GM19467 (cell line): ENCODE data around the gene PRORP.
"Not testable (repeated sequence)": the region's sequence is repeated elsewhere in the genome, so short reads cannot be mapped to it uniquely, and the experiment has no call there.

Experiments used
- ATAC-seq: cut with Tn5 transposase; IDR thresholded peaks from one replicate; pipeline ENCODE4 v1.9.1; 2021; ENCODE audit warnings: mild to moderate bottlenecking, moderate library complexity; ENCODE audit not compliant: unreplicated experiment

Gene PRORP

GRCh38 chr14:35121887-35122695 lies at the start of gene PRORP, which contains the start of gene PPP2R3C:
TSS of gene PRORP (plus strand) at chr14:35122552. CDS start at chr14:35123246, 694 bp downstream.
TSS of gene PPP2R3C (minus strand) at chr14:35121990. CDS start at chr14:35121959, 31 bp downstream.
- peak; percentile 76 for ATAC-seq

- no peak for ATAC-seq
These were observed 48.9 kb upstream of the PRORP start for GRCh38 chr14:35073486-35073885.

GRCh38 chr14:35078082-35078481 lies 44.3 kb upstream of the PRORP start:
- ATAC-seq = no peak

GRCh38 chr14:35079742-35080141 lies 42.6 kb upstream of the PRORP start:
- ATAC-seq = no peak

DNA sequence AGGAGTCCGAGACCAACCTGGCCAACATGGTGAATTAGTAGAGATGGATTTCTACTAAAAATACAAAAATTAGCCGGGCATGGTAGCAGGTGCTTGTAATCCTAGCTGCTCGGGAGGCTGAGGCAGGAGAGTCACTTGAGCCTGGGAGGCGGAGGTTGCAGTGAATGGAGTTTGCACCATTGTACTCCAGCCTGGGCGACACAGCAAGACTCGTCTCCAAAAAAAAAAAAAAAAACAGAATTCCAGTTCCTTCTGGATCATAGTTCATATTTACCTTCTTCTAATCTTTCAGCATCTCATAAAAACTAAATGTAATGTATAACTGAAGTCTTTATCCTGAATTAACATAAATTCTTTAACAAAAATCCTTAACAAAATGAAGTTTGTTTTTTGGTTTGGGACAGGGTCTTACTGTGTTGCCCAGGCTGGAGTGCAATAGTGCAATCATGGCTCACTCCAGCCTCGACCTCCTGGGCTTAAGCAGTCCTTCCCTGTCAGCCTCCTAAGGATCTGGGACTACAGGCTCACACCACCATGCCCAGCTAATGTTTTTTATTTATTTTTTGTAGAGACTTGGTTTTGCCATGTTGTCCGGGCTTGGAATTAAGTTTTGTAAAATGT lies 38.7 kb upstream of the PRORP start:
- ATAC-seq = no peak

- ATAC-seq = no peak
These were observed 36.9 kb upstream of the PRORP start for GRCh38 chr14:35085441-35085840.

DNA sequence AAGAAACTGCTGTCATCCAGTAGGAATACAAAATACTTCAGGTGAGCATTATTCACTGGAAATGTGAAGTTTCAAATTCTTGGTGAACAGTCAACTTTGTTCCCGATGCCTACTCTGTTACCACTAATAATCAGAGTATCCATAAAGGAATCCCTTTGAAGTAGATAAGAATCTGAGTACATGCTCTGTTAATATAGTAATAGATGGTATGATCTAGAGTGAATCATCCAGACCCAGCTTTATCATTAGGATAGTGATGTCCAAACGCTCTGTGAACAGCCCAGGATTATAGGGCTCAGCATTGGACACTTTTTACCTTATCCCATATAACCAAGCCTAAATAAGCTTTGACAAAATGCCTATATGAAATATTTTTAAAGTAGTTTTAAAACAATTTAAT lies 33.8 kb upstream of the PRORP start:
- ATAC-seq = no peak

- ATAC-seq = not testable (repeated sequence)
These were observed 27.7 kb upstream of the PRORP start for GRCh38 chr14:35094645-35095044.

DNA sequence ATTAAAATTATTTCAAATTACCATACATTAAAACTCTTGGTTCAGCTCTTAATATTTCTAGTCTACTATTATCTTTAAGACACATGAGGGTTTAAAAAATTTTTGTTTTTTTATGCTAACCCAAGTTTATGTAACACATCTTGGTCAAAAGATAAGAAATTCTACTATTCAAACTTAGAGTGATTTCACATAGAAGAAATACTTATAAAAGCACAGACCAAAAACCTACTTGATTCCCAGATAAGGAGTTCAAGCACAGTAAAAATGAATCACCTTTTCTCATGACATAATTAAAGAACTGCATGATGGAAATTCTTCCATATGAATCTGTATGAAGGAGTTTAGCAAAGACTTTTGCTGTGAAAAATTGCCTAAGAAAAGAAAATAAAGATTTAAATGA lies 14.5 kb upstream of the PRORP start:
- no peak for ATAC-seq

DNA sequence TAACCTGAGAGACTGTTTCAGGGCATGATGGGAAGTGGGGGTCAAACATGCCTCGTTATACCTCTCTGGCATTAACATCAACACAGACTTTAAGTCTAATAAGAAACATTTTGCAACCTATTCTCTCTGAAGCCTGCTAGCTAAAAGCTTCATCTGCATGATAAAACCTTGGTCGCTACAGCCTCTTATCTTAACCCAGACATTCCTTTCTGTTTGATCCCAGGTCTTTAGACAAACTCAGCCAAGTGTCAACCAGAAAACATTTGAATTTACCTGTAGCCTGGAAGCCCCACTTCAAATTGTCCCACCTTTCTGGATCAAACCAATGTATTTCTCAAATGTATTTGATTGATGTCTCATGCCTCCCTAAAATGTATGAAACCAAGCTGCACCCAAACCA lies 9.7 kb upstream of the PRORP start:
- no peak for ATAC-seq

DNA sequence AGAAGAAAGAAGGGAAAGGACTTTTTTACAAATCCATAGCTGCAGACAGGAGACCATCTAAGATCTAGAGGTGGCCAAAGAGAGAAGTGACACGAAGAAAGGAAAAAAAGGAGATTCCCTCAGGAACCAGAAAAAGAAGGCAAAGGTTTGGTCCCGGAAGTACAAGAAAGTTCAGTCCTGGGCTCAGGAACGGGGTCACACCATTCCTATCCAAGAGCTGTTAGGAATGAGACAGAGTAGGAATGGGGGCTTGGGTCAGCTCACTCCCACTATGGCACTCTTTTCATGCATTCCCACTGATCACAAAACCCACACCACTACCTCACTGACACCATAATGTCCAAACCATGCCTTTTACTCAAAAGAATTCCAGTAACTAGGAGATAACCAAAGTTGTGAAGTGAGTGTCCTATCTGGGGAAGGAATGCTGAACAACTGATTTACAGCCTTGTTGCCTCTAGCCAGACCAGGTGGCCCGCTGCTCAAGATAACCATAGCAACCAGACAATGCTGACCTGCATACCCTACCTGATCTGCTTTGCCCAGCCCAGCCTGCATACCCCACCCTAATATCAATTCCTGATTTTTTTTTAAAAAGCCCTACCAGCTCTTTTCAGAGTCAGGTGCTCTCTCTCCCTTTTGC lies 8.9 kb upstream of the PRORP start:
- no peak for ATAC-seq

DNA sequence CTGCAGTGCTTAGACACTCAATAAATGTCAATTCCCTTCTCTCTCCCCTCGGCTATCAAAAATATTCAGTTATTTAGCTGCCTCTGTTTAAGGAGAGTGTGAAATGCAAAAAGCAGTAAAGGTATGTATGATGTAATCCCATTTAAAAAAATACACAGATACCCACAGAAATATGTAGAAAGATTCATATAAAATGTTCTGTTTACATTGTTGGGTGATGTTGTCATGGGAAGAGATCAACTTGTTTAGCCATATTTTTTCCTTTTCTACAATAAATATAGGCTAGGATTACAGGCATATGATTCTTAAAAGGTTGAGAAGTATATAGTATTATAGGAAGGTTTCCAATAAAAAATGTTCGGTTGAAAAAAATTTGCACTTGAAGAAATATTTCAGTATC lies 8.3 kb upstream of the PRORP start:
- no peak for ATAC-seq

DNA sequence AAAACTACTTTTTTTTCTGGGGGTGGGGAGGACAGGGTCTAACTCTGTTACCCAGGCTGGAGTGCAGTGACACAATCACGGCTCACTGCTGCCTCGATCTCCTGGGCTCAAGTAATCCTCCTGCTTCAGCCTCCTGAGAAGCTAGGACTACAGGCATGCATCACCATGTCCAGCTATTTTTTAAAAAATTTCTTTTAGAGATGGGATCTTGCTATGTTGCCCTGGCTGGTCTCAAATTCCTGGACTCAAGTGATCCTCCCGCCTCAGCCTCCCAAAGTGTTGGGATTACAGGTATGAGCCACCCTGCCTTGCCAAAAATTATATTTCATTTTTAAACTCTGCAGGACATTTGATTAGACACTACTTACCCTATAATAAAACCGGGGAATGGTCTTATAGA lies 6.1 kb upstream of the PRORP start:
- ATAC-seq = no peak

- no peak for ATAC-seq
These were observed 5.2 kb upstream of the PRORP start for GRCh38 chr14:35117112-35117511.

DNA sequence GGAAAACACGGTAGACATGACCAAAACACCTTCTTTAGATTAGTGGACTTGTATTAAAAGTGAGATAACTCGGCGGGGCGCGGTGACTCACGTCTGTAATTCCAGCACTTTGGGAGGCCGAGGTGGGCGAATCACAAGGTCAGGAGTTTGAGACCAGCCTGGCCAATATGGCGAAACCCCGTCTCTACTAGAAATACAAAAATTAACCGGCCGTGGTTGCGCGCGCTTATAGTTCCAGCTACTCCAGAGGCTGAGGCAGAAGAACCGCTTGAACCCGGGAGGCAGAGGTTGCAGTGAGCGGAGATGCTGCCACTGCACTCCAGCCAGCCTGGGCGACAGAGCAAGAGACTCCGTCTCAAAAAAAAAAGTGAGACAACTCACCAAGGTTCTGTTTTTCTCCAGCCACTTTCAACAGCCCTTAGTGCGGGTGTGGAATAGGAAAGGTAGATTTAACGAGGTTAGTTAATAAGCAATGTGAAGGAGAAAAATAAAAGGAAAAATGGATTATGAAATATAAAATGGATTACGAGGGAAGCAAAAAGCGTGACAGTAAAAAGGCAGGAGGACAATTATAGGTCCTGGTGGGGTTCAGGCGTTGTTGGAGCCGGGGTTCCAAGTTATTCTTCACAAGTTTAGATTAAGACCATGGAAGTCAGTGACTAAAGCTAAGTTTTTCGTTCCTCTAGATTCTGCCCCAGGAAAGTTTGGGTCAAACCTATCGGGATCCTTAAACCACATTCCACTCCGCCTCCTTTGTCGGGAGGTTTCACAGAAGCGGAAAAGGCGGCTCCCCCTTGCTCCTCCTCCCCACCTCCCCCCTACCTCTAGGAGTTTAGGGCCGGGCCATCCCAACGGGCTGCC lies 1.1 kb upstream of the PRORP start:
- ATAC-seq = peak; percentile 4

DNA sequence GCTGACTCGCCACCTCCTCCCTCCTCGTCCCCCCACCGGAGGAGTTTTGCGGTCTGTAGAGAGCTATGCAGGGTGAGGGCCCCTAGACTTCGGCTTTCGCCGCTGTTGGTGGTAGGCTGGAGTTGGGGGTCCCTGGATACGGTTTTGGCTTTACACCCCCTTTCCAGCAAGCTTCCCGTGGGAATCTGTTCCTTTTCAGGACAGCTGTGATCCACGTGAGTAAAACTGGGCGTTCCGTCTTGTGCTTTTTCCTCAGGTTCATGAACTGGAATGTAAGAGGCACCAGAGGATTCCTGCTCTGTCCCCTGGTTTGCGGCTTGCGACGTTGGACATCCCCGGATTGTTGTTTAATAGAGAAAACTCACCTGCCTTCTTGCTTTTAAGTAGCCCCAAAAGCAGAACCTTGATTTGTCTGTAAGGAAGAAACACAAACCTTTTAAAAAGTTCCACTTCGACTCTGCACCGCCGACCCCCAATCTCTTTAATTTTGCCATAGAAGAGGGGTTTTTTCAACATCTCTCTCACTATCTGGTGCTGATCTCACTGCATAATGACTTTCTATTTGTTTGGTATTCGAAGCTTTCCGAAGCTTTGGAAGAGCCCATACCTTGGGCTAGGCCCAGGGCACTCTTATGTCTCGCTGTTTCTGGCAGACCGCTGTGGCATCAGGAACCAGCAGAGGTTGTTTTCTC lies 490 bp downstream of the PRORP start:
- ATAC-seq = no peak

GRCh38 chr14:35123388-35123703 lies 994 bp downstream of the PRORP start:
- no peak for ATAC-seq

DNA sequence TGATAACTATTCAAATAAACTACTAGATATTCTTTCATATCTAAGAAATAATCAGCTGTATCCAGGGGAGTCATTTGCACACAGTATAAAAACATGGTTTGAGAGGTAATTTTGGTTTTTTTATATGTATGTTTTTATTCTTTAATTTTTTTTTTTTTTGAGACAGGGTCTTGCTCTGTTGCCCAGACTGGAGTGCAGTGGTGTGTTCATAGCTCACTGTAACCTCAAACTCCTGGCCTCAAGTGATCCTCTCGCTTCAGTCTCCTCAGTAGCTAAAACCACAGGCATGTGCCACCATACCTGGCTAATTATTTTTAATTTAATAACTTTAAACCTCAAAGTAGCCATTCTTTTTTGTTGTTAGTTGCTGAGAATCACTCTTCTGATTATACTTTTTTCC lies 1.8 kb downstream of the PRORP start:
- no peak for ATAC-seq

DNA sequence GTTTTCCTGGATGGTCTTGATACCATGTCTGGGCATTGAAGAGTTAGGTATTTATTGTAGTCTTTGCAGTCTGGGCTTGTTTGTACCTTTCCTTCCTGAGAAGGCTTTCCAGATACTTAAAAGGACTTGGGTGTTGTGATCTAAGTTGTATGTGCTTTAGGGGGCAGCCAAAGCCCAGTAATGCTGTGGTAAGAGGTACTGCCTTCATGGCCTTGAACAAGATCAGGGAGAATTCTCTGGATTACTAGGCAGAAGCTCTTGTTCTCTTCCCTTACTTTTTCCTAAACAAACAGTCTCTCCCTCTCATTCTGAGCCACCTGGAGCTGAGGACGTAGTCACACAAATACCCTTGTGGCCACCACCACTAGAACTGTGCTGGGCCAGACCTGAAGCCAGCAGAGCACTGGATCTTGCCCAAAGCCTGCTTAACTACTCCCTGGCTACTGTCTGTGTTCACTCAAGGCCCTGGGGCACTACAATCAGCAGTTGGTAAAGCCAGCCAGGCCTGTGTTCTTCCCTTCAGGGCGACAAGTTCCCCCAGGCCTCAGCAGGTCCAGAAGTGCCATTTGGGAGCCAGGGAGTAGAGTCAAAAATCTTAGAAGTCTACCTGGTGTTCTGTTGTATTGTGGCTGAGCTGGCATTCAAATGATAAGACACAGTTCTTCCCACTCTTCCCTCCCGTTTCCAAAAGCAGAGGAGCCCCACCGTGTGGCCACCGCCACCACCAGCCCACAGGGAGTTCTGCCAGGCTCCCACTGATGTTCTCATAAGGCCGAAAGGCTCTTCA lies 11.4 kb downstream of the PRORP start:
- ATAC-seq = no peak
